K562 (cell line): Measurements from ENCODE around the gene AFF1. TPM values are rescaled to one million over a fixed set of nuclear protein-coding genes. Genes with fewer than 3 reads are reported as not detected.

Source experiments
- ELF2 ChIP-seq: fragments of 250-450 bp; sonication (Bioruptor Pico); IDR thresholded peaks from 2 replicates; pipeline ENCODE4 v1.5.0; 2021; ENCODE audit warnings: mild to moderate bottlenecking
- ELF4 ChIP-seq: fragments of 450-650 bp; formaldehyde crosslinking; IDR thresholded peaks from 2 replicates; pipeline ENCODE4 v1.4.0; 2022; ENCODE audit warnings: missing genetic modification characterization
- ERF ChIP-seq: fragments of 450-650 bp; formaldehyde crosslinking; IDR thresholded peaks from 2 replicates; pipeline ENCODE4 v1.4.0; 2020; ENCODE audit warnings: mild to moderate bottlenecking, mixed read lengths
- IRF1 ChIP-seq: sonication (generic); formaldehyde crosslinking; IDR thresholded peaks from 2 replicates; pipeline ENCODE4 v1.8.0; 2022; ENCODE audit warnings: missing genetic modification reagents, mild to moderate bottlenecking, borderline replicate concordance
- MCM7 ChIP-seq, 2 experiments: fragments of 450-650 bp; IDR thresholded peaks; 2 replicates each; pipeline ENCODE4 v1.6.1; 2016 to 2018
- MTF1 ChIP-seq: fragments of 250-450 bp; sonication (Bioruptor Pico); IDR thresholded peaks from 2 replicates; pipeline ENCODE4 v1.9.0; 2021; ENCODE audit warnings: moderate library complexity, mild to moderate bottlenecking, inconsistent platforms, borderline replicate concordance
- POLR2AphosphoS5 ChIP-seq: IDR thresholded peaks from 2 replicates; pipeline ENCODE4 v1.6.1; 2011; ENCODE audit warnings: mild to moderate bottlenecking, low read depth, low read length, moderate library complexity; ENCODE audit not compliant: control insufficient read depth, insufficient read depth
- PRMT5 ChIP-seq: sonication (generic); formaldehyde crosslinking; IDR thresholded peaks from 2 replicates; pipeline ENCODE4 v1.5.0; 2020; ENCODE audit warnings: missing genetic modification reagents
- RHOXF2B ChIP-seq: fragments of 250-450 bp; sonication (Bioruptor Pico); conservative IDR thresholded peaks from 2 replicates; pipeline ENCODE4 v1.5.1; 2021
- RNF2 ChIP-seq: sonication (generic); IDR thresholded peaks from 2 replicates; pipeline ENCODE4 v1.6.1; 2016
- SAFB2 ChIP-seq: fragments of 200-400 bp; formaldehyde crosslinking; IDR thresholded peaks from 2 replicates; pipeline ENCODE4 v1.6.1; 2018; ENCODE audit warnings: borderline replicate concordance, low read length, low read depth, moderate library complexity; ENCODE audit not compliant: severe bottlenecking
- XRCC4 ChIP-seq: IDR thresholded peaks from one replicate; pipeline ENCODE4 v1.6.1; 2011; ENCODE audit not compliant: insufficient read depth, insufficient read length; ENCODE audit errors: extremely low read depth
- ZFX ChIP-seq: sonication (generic); formaldehyde crosslinking; IDR thresholded peaks from 2 replicates; pipeline ENCODE4 v1.8.0; 2022; ENCODE audit warnings: mild to moderate bottlenecking, missing genetic modification reagents, moderate library complexity
- ZNF121 ChIP-seq: sonication (generic); formaldehyde crosslinking; conservative IDR thresholded peaks from 2 replicates; pipeline ENCODE4 v1.8.0; 2022; ENCODE audit warnings: missing genetic modification reagents
- ZNF174 ChIP-seq: fragments of 250-450 bp; sonication (Bioruptor Pico); IDR thresholded peaks from 2 replicates; pipeline ENCODE4 v1.4.0; 2020; ENCODE audit warnings: mild to moderate bottlenecking
- ZNF589 ChIP-seq: fragments of 200-800 bp; sonication (Bioruptor generic); IDR thresholded peaks from 2 replicates; pipeline ENCODE4 v1.6.1; 2016; ENCODE audit warnings: low read depth, missing genetic modification characterization, missing compliant biosample characterization
- polyA plus RNA-seq, 8 experiments: library from polyadenylated mRNA; depleted of rRNA in 4 of 8; stranded (reverse) in 5 of 8; unstranded in 3 of 8; fragments of >200 nt; fragmentation: Nextera tagmentation in 2 of 8; fragmentation: Illumina TruSeq in 1 of 8; extraction: Ambion mirVana in 2 of 8; extraction: Trizol in 1 of 8; gene quantifications; 2 replicates each; pipeline versions ENCODE4 v1.2.1 to v1.2.3, GENCODE V29; 2011 to 2014; ENCODE audit warnings: inconsistent platforms in 1 of 8, missing spikeins in 1 of 8
- total RNA-seq, 7 experiments: library from RNA; depleted of rRNA in 6 of 7; stranded (reverse); fragments of >200 nt in 6 of 7; fragmentation: Illumina TruSeq in 2 of 7; extraction: Trizol in 2 of 7; gene quantifications; 2 replicates each; pipeline versions ENCODE4 v1.2.1 to v1.2.3, GENCODE V29; 2011 to 2021; ENCODE audit warnings: low replicate concordance in 1 of 7
- TF ChIP-seq, protein P1 (sequence below), 2 experiments: IDR thresholded peaks; 2 replicates each; pipeline ENCODE4 v1.6.1; 2011; ENCODE audit warnings: borderline replicate concordance in 1 of 2, control low read depth in 1 of 2, low read depth in 1 of 2, low read length in 1 of 2, mild to moderate bottlenecking in 1 of 2, mixed read lengths in 1 of 2, moderate library complexity in 1 of 2; ENCODE audit not compliant: insufficient read depth in 1 of 2, insufficient read length in 1 of 2, poor library complexity in 1 of 2, severe bottlenecking in 1 of 2; ENCODE audit errors: extremely low read depth in 1 of 2
- TF ChIP-seq, protein P2 (sequence below), 2 experiments: fragments of 250-450 bp in 1 of 2; fragments of 450-650 bp in 1 of 2; sonication (Bioruptor Pico) in 1 of 2; IDR thresholded peaks; 2 replicates each; pipeline versions ENCODE4 v1.6.1 to v1.8.0; 2016 to 2021; ENCODE audit warnings: mild to moderate bottlenecking in 2 of 2, moderate library complexity in 2 of 2, missing compliant biosample characterization in 1 of 2, missing genetic modification characterization in 1 of 2
- TF ChIP-seq, protein P3 (sequence below): sonication (generic); formaldehyde crosslinking; IDR thresholded peaks from 2 replicates; pipeline ENCODE4 v1.8.1; 2023; ENCODE audit warnings: missing genetic modification reagents, mild to moderate bottlenecking, borderline replicate concordance

Gene AFF1
- total and polyA plus RNA-seq, 9 of the 15 experiments (the other 6 are each of a cell fraction or from before 2014, with no cell fraction given) = 4.1 to 47.5 (median 17.2) TPM

DNA sequence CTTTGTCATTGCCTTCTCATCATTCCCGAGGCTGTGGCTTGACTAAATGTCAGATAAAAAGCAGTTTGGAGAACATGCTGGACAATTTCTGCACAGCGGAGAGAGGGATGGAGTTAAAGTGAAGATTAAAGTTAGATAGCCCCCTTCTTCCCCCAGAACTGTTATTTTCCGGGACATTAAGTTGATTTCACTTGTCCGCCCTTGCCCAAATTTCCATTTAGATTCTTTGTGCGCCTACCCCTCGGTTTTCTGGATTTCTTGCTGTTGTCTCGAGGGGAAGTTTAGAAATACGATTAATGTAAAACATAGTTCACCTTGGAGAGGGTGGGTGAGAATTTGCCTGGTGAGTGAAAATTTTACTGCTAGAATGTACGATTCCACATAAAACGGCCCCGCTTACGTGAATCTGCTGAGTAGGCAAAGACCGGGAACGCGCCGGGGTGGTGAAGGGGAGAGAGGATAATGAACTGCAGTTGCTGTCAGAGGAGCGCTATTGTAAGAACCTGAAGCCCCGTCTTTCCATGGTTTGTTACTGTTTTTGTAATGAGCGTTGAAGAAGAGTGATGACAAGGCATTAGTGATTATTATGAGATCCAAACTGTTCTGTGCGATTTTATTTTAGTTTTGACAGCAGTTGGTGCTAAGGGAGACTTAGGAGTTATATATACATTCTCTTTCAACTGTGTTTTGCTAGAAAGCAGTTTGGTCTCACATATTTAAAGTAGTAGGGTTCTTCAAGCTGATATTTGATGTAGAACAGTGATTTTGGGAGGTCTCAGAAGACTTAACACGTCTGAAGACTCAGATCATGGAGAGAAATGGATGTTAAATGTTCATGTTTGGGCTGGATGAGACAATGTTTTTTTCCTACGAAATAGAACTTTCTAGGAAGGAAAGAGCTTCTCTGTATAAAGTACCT, 73.0 kb downstream of the AFF1 start (continued):
- TF ChIP-seq, protein P1, sequence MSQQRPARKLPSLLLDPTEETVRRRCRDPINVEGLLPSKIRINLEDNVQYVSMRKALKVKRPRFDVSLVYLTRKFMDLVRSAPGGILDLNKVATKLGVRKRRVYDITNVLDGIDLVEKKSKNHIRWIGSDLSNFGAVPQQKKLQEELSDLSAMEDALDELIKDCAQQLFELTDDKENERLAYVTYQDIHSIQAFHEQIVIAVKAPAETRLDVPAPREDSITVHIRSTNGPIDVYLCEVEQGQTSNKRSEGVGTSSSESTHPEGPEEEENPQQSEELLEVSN (IDR thresholded peaks at IDR 0.05; ENCODE audit: borderline replicate concordance in 1 of 2, extremely low read depth in 1 of 2, insufficient read depth in 1 of 2, insufficient read length in 1 of 2, low read depth in 1 of 2, low read length in 1 of 2, poor library complexity in 1 of 2, severe bottlenecking in 1 of 2) = no peak
- TF ChIP-seq IRF1 (CRISPR knock-in tag) (no peak), XRCC4 (no peak), POLR2AphosphoS5 (no peak), MCM7 (IDR thresholded peaks at IDR 0.05) (no peak), ZNF174 (CRISPR knock-in tag) (no peak), ZFX (CRISPR knock-in tag) (no peak), RNF2 (no peak), ZNF589 (CRISPR knock-in tag) (no peak), ZNF121 (CRISPR knock-in tag) (no peak), ERF (CRISPR knock-in tag) (no peak), SAFB2 (no peak), PRMT5 (no peak), ELF2 (CRISPR knock-in tag) (no peak), MTF1 (CRISPR knock-in tag) (no peak), RHOXF2B (CRISPR knock-in tag) (no peak), ELF4 (no peak)
- TF ChIP-seq, protein P2, sequence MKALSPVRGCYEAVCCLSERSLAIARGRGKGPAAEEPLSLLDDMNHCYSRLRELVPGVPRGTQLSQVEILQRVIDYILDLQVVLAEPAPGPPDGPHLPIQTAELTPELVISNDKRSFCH (CRISPR knock-in tag; IDR thresholded peaks at IDR 0.05) = no peak
- TF ChIP-seq, protein P2 (tag; IDR thresholded peaks at IDR 0.05) = 0 out of 2 replicates have a peak, but pooled peaks have one; percentile 1
- TF ChIP-seq, protein P3, sequence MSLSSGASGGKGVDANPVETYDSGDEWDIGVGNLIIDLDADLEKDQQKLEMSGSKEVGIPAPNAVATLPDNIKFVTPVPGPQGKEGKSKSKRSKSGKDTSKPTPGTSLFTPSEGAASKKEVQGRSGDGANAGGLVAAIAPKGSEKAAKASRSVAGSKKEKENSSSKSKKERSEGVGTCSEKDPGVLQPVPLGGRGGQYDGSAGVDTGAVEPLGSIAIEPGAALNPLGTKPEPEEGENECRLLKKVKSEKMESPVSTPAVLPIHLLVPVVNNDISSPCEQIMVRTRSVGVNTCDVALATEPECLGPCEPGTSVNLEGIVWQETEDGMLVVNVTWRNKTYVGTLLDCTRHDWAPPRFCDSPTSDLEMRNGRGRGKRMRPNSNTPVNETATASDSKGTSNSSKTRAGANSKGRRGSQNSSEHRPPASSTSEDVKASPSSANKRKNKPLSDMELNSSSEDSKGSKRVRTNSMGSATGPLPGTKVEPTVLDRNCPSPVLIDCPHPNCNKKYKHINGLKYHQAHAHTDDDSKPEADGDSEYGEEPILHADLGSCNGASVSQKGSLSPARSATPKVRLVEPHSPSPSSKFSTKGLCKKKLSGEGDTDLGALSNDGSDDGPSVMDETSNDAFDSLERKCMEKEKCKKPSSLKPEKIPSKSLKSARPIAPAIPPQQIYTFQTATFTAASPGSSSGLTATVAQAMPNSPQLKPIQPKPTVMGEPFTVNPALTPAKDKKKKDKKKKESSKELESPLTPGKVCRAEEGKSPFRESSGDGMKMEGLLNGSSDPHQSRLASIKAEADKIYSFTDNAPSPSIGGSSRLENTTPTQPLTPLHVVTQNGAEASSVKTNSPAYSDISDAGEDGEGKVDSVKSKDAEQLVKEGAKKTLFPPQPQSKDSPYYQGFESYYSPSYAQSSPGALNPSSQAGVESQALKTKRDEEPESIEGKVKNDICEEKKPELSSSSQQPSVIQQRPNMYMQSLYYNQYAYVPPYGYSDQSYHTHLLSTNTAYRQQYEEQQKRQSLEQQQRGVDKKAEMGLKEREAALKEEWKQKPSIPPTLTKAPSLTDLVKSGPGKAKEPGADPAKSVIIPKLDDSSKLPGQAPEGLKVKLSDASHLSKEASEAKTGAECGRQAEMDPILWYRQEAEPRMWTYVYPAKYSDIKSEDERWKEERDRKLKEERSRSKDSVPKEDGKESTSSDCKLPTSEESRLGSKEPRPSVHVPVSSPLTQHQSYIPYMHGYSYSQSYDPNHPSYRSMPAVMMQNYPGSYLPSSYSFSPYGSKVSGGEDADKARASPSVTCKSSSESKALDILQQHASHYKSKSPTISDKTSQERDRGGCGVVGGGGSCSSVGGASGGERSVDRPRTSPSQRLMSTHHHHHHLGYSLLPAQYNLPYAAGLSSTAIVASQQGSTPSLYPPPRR = no peak
